Osteocyte (in vitro differentiated cells): ENCODE data around the gene TRIM46. TPM values are rescaled to one million over a fixed set of nuclear protein-coding genes. Genes with fewer than 3 reads are reported as not detected.
"Not testable (repeated sequence)": the region's sequence is repeated elsewhere in the genome, so short reads cannot be mapped to it uniquely, and the experiment has no call there.

ENCODE experiments used
- DNase-seq: peaks from one replicate; pipeline ENCODE4 v3.0.0; 2021; ENCODE audit warnings: mixed read lengths; ENCODE audit not compliant: unreplicated experiment; ENCODE audit errors: extremely low spot score
- H3K27ac Mint-ChIP-seq: one replicate; pipeline ENCODE4 v1.8.0; 2021; ENCODE audit warnings: mild to moderate bottlenecking, mixed read lengths; ENCODE audit not compliant: unreplicated experiment
- H3K27me3 Mint-ChIP-seq: one replicate; pipeline ENCODE4 v1.8.0; 2021; ENCODE audit warnings: mixed read lengths; ENCODE audit not compliant: unreplicated experiment
- H3K36me3 Mint-ChIP-seq: one replicate; pipeline ENCODE4 v1.8.0; 2021; ENCODE audit warnings: mixed read lengths; ENCODE audit not compliant: unreplicated experiment
- H3K4me1 Mint-ChIP-seq: one replicate; pipeline ENCODE4 v1.8.0; 2021; ENCODE audit warnings: mixed read lengths; ENCODE audit not compliant: unreplicated experiment
- H3K4me3 Mint-ChIP-seq: one replicate; pipeline ENCODE4 v1.8.0; 2021; ENCODE audit warnings: mild to moderate bottlenecking, moderate library complexity, mixed read lengths; ENCODE audit not compliant: unreplicated experiment
- H3K9me3 Mint-ChIP-seq: one replicate; pipeline ENCODE4 v1.8.0; 2021; ENCODE audit warnings: mixed read lengths; ENCODE audit not compliant: unreplicated experiment
- total RNA-seq: library from RNA; stranded (reverse); gene quantifications from 2 replicates; pipeline ENCODE4 v1.2.1, GENCODE V29; 2021
- TF ChIP-seq, protein P1 (sequence below): fragments of 200-600 bp; sonication (generic); IDR thresholded peaks from 2 replicates; pipeline ENCODE4 v1.5.0; 2021; ENCODE audit warnings: antibody characterized with exemption, mild to moderate bottlenecking, moderate library complexity

Gene TRIM46
- total RNA-seq, 1 donor from 2014 or later, result 7.7 TPM

DNA sequence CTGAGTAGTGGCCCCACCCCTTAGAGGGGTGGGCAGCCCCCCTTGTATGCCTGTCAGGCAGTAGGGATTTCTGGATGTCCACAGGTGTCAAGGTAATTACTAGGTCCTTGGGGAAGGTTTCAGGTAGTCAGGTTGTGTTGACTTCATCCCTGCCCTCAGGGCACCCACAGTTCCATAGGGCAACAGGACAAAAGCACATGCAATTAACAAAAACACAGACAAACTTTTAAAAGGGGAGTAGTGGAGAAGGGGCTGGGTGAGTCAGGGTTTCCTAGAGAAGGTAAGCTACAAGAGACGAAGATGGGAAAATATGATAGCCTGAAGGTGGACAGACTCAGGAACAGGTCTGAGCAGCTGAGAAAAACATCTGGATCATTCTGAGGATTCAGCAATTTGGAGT is 14.7 kb upstream of the TRIM46 start:
- TF ChIP-seq, protein P1, sequence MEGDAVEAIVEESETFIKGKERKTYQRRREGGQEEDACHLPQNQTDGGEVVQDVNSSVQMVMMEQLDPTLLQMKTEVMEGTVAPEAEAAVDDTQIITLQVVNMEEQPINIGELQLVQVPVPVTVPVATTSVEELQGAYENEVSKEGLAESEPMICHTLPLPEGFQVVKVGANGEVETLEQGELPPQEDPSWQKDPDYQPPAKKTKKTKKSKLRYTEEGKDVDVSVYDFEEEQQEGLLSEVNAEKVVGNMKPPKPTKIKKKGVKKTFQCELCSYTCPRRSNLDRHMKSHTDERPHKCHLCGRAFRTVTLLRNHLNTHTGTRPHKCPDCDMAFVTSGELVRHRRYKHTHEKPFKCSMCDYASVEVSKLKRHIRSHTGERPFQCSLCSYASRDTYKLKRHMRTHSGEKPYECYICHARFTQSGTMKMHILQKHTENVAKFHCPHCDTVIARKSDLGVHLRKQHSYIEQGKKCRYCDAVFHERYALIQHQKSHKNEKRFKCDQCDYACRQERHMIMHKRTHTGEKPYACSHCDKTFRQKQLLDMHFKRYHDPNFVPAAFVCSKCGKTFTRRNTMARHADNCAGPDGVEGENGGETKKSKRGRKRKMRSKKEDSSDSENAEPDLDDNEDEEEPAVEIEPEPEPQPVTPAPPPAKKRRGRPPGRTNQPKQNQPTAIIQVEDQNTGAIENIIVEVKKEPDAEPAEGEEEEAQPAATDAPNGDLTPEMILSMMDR, result no peak
- peaks cover 22% of the 10 kb centered on the region for H3K27me3 Mint-ChIP-seq
- DNase-seq, result no peak
- no peak overlapping the region for H3K4me3 Mint-ChIP-seq
- H3K36me3 Mint-ChIP-seq, result no peaks in the 10 kb centered on the region
- H3K4me1 Mint-ChIP-seq, result no peaks in the 10 kb centered on the region
- peaks cover 5% of the 10 kb centered on the region for H3K9me3 Mint-ChIP-seq
- H3K27ac Mint-ChIP-seq, result no peak overlapping the region

DNA sequence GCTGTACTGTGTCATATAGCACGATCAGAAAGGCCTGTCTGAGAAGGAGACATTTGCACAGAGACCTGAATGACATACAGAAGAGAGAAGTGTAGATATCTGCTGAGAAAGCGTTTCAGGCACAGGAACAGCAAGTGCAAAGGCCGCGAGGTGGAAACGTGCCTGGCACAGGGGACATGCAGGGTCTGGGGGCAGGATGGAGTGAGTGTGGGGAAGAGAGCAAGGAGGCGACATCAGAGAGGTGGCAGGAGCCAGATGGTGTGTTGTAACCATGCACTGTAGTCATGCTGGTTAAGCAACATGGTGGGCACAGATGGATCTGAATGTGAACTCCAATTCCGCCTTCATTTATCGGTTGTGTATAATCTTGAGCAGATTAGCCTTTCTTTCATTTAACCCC is 13.5 kb upstream of the TRIM46 start:
- TF ChIP-seq, protein P1, result no peak
- H3K4me1 Mint-ChIP-seq, result no peaks in the 10 kb centered on the region
- H3K9me3 Mint-ChIP-seq, result peaks cover 4% of the 10 kb centered on the region
- H3K27me3 Mint-ChIP-seq, result peaks cover 15% of the 10 kb centered on the region
- no peak overlapping the region for H3K4me3 Mint-ChIP-seq
- no peak for DNase-seq
- H3K27ac Mint-ChIP-seq, result no peak overlapping the region
- no peaks in the 10 kb centered on the region for H3K36me3 Mint-ChIP-seq

- not testable (repeated sequence) for H3K27ac Mint-ChIP-seq, DNase-seq, H3K27me3 Mint-ChIP-seq, H3K4me1 Mint-ChIP-seq, H3K4me3 Mint-ChIP-seq, H3K9me3 Mint-ChIP-seq, H3K36me3 Mint-ChIP-seq
Measured at GRCh38 chr1:155162631-155163030, 11.0 kb upstream of the TRIM46 start.

GRCh38 chr1:155163785-155164184 is 9.9 kb upstream of the TRIM46 start:
- H3K4me1 Mint-ChIP-seq, H3K4me3 Mint-ChIP-seq, H3K36me3 Mint-ChIP-seq, H3K9me3 Mint-ChIP-seq, H3K27me3 Mint-ChIP-seq, H3K27ac Mint-ChIP-seq, DNase-seq: not testable (repeated sequence)

- not testable (repeated sequence) for DNase-seq, H3K27me3 Mint-ChIP-seq, H3K4me1 Mint-ChIP-seq, H3K4me3 Mint-ChIP-seq, H3K9me3 Mint-ChIP-seq, H3K36me3 Mint-ChIP-seq, H3K27ac Mint-ChIP-seq
Measured at GRCh38 chr1:155164625-155165024, 9.0 kb upstream of the TRIM46 start.

GRCh38 chr1:155166051-155166470 is 7.6 kb upstream of the TRIM46 start:
- Mint-ChIP-seq H3K27ac (no peak overlapping the region), H3K9me3 (no peaks in the 10 kb centered on the region), H3K4me1 (peaks cover 9% of the 10 kb centered on the region), H3K36me3 (peaks cover 11% of the 10 kb centered on the region), H3K4me3 (no peak overlapping the region), H3K27me3 (no peaks in the 10 kb centered on the region)
- TF ChIP-seq, protein P1, result no peak
- no peak for DNase-seq
